ENCODE results near the gene SPANXC.

- TF ChIP-seq EP300 (IDR thresholded peaks at IDR 0.05; ENCODE audit: low read depth): no peak
- TF ChIP-seq CTCF (IDR thresholded peaks at IDR 0.05): no peak
Measured at GRCh38 chrX:141201962-141202361, 40.4 kb downstream of the SPANXC start.

Measured in transverse colon (tissue), 3 donors.